IPS DF 6.9 (cell line): Measurements from ENCODE around the gene ABHD11.
"Not testable (repeated sequence)": the region's sequence is repeated elsewhere in the genome, so short reads cannot be mapped to it uniquely, and the experiment has no call there.

Experiments used
- DNase-seq: peaks from one replicate; pipeline ENCODE4 v3.0.0-alpha.2; 2013; ENCODE audit warnings: low read depth, low spot score
- H3K27ac ChIP-seq: one replicate; pipeline ENCODE4 v1.5.1; 2013; ENCODE audit warnings: low read length, control low read depth
- H3K27me3 ChIP-seq: 2 replicates; pipeline ENCODE4 v1.6.1; 2013; ENCODE audit warnings: mild to moderate bottlenecking, low read length; ENCODE audit not compliant: control insufficient read depth, insufficient read depth
- H3K36me3 ChIP-seq: 2 replicates; pipeline ENCODE4 v1.6.1; 2013; ENCODE audit warnings: low read length; ENCODE audit not compliant: control insufficient read depth, insufficient read depth
- H3K4me1 ChIP-seq: 2 replicates; pipeline ENCODE4 v1.6.1; 2013; ENCODE audit warnings: low read length; ENCODE audit not compliant: control insufficient read depth, insufficient read depth
- H3K4me3 ChIP-seq: 2 replicates; pipeline ENCODE4 v1.5.1; 2013; ENCODE audit warnings: mild to moderate bottlenecking, low read length
- H3K9me3 ChIP-seq: 2 replicates; pipeline ENCODE4 v1.6.1; 2013; ENCODE audit warnings: low read length, inconsistent platforms; ENCODE audit not compliant: control insufficient read depth, insufficient read depth
- WGBS: extraction: QIAGEN DNeasy Blood & Tissue Kit; methylation state at CpG from one replicate; pipeline ENCODE4 v1.1.7; 2013; ENCODE audit warnings: mixed read lengths, missing lambda C conversion rate; ENCODE audit not compliant: insufficient read length, insufficient coverage; 5-methylcytosine and 5-hydroxymethylcytosine counted together

The ABHD11 gene

GRCh38 chr7:73718905-73719805 lies 19.4 kb downstream of the ABHD11 start, which contains the start of gene STX1A:
TSS of gene STX1A (minus strand) at chr7:73719669. CDS start at chr7:73719631, 38 bp downstream.
- no peaks in the 10 kb centered on the region for H3K4me1 ChIP-seq
- H3K27ac ChIP-seq = no peak within 1 kb of the TSS
- peak within 1 kb of the TSS; percentile 91 for H3K4me3 ChIP-seq
- WGBS = no CpG with 5 or more reads among the region's 96 CpGs
- H3K36me3 ChIP-seq = no peaks in the 10 kb centered on the region
- H3K27me3 ChIP-seq = no peaks in the 10 kb centered on the region; the same call in 1 of the 2 replicates
- no peaks in the 10 kb centered on the region for H3K9me3 ChIP-seq
- DNase-seq = no peak

DNA sequence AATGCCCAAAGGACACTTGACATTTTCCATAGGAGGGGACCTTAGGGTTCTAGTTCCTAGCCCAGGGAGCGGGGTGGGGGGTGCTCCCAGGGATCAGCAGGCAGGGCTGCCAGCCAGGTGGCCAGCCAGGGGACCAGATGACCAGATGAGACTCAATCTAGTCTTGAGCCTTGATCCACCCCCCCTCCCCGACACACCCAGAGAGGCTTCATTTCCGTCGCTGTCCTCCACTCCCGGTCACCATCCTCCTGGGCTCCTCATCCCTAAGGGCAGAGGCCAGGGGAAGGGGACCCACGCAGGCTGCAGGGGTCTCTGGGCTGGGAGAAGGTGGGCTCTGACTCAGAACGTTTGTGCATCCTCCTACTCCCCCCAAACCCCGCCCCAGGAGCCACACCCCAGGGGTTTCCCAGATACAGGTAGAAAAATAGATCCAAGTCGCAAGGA lies 20.1 kb downstream of the ABHD11 start:
- Histone ChIP-seq H3K9me3 (no peaks in the 10 kb centered on the region), H3K27me3 (no peaks in the 10 kb centered on the region; the same call in 1 of the 2 replicates), H3K4me3 (peak overlapping the region; percentile 91; the same call in 1 of the 2 replicates), H3K4me1 (no peaks in the 10 kb centered on the region), H3K36me3 (no peaks in the 10 kb centered on the region), H3K27ac (no peak overlapping the region)
- WGBS = no CpG with 5 or more reads among the region's 9 CpGs
- no peak for DNase-seq

DNA sequence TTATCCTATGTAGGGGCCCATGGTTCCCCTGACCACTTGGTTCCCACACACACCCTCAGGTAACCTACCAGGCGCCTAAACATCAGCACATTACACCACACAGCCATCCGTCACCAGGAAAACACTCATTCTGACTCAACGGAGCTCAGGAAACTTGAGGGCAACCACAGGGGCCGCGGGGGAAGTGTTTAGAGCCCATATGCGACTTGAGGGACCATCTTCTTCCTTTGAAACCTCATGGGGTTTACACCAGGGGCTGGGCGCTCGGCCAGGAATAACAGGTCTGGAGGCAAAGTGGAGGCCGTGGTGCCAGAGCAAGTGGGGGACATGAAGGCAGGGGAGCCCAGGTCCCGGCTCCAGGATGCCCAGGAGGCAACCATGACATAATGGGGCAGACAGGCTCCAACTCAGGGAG lies 20.6 kb downstream of the ABHD11 start:
- no peaks in the 10 kb centered on the region for H3K9me3 ChIP-seq
- no peaks in the 10 kb centered on the region for H3K36me3 ChIP-seq
- no peak for DNase-seq
- WGBS = no CpG with 5 or more reads among the region's 10 CpGs
- H3K4me3 ChIP-seq = no peak overlapping the region
- no peaks in the 10 kb centered on the region; the same call in 1 of the 2 replicates for H3K27me3 ChIP-seq
- H3K27ac ChIP-seq = no peak overlapping the region
- H3K4me1 ChIP-seq = no peaks in the 10 kb centered on the region

- H3K36me3 ChIP-seq = no peaks in the 10 kb centered on the region
- H3K4me1 ChIP-seq = no peaks in the 10 kb centered on the region
- no peak for DNase-seq
- H3K4me3 ChIP-seq = no peak overlapping the region
- H3K27ac ChIP-seq = no peak overlapping the region
- H3K9me3 ChIP-seq = no peaks in the 10 kb centered on the region
- WGBS = no CpG with 5 or more reads among the region's 13 CpGs
- no peaks in the 10 kb centered on the region; the same call in 1 of the 2 replicates for H3K27me3 ChIP-seq
These were observed 21.4 kb downstream of the ABHD11 start for GRCh38 chr7:73717025-73717807.

DNA sequence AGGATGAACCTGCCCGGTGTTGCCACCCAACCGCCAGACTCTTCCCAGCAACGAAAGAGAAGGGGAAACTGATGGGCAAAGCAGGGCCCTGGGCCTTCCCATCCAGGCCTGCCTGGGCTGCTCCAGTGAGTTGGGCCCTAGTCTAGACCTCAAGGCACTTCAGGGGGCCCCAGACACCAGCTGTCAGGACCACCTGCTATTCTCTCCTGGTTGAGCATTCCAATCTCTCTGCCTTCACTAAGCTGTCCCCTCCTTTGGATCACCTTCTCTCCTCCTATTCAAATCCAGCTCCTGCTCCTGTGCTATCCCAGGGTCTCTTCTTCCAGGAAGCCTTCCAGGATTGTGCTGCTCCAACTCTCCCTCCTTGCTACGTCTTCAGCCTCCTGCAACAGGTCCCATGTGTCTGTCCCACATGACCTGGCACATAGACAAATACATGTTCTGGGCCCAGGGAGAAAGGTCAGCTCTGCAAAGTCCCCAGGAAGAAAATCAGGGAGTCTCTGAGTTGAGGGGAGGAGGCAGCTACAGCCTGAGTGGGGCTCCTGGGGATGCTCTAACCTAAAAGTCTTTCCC lies 22.2 kb downstream of the ABHD11 start:
- no peaks in the 10 kb centered on the region; the same call in 1 of the 2 replicates for H3K27me3 ChIP-seq
- H3K9me3 ChIP-seq = no peaks in the 10 kb centered on the region
- no peaks in the 10 kb centered on the region for H3K4me1 ChIP-seq
- DNase-seq = no peak
- H3K27ac ChIP-seq = no peak overlapping the region
- WGBS = no CpG with 5 or more reads among the region's 4 CpGs
- H3K36me3 ChIP-seq = no peaks in the 10 kb centered on the region
- H3K4me3 ChIP-seq = no peak overlapping the region

- no peak overlapping the region for H3K27ac ChIP-seq
- DNase-seq = no peak
- H3K36me3 ChIP-seq = no peaks in the 10 kb centered on the region
- H3K27me3 ChIP-seq = no peaks in the 10 kb centered on the region; the same call in 1 of the 2 replicates
- no peak overlapping the region for H3K4me3 ChIP-seq
- no peaks in the 10 kb centered on the region for H3K9me3 ChIP-seq
- WGBS = no CpG with 5 or more reads among the region's 16 CpGs
- H3K4me1 ChIP-seq = no peaks in the 10 kb centered on the region
These were observed 22.8 kb downstream of the ABHD11 start for GRCh38 chr7:73715648-73716317.

- not testable (repeated sequence) for H3K9me3 ChIP-seq, DNase-seq, H3K27ac ChIP-seq, H3K4me3 ChIP-seq, H3K27me3 ChIP-seq, H3K4me1 ChIP-seq, H3K36me3 ChIP-seq
- no CpG with 5 or more reads among the region's 6 CpGs for WGBS
These were observed 25.3 kb downstream of the ABHD11 start for GRCh38 chr7:73713319-73713718.

- Histone ChIP-seq H3K27ac (no peak overlapping the region), H3K36me3 (no peaks in the 10 kb centered on the region), H3K9me3 (no peaks in the 10 kb centered on the region), H3K4me1 (no peaks in the 10 kb centered on the region; the same call in 1 of the 2 replicates), H3K4me3 (no peak overlapping the region), H3K27me3 (no peaks in the 10 kb centered on the region)
- WGBS = no CpG with 5 or more reads among the region's 1 CpG
- DNase-seq = no peak
These were observed 25.8 kb downstream of the ABHD11 start for GRCh38 chr7:73712773-73713172.

GRCh38 chr7:73708961-73709549 lies 29.5 kb downstream of the ABHD11 start:
- Histone ChIP-seq H3K9me3 (no peaks in the 10 kb centered on the region), H3K27me3 (no peaks in the 10 kb centered on the region), H3K4me3 (peak overlapping the region; percentile 5; the same call in 1 of the 2 replicates), H3K27ac (no peak overlapping the region), H3K4me1 (peaks cover 2% of the 10 kb centered on the region; the same call in 1 of the 2 replicates), H3K36me3 (no peaks in the 10 kb centered on the region)
- no CpG with 5 or more reads among the region's 16 CpGs for WGBS
- DNase-seq = no peak
